IMR-90 (cell line): ENCODE results near the gene TREH. TPM values are rescaled to one million over a fixed set of nuclear protein-coding genes. Genes with fewer than 3 reads are reported as not detected.
A peak's percentile ranks its signal among the peaks of the same experiment; 100 is the strongest.

Experiments used
- ATAC-seq: fragments of 200-7000 bp; cut with Tn5 transposase; 2 replicates; pipeline ENCODE4 v1.9.1; 2020; ENCODE audit warnings: low read depth, mild to moderate bottlenecking, moderate library complexity
- BruUV-seq: library from RNA; stranded (reverse); fragments of 400-500 nt; replicated peaks from 2 replicates; lab custom pipeline; 2021; lab: Mats Ljungman, UMichigan
- CTCF ChIA-PET: fragments of 300-600 bp; formaldehyde crosslinking; extraction: SDS; loops from one replicate; lab custom pipeline; 2021; ENCODE audit warnings: antibody characterized with exemption; lab: Yijun Ruan, JAX
- POLR2A ChIA-PET: fragments of 300-600 bp; sonication (Branson Sonifier 250); formaldehyde crosslinking; loops from one replicate; lab custom pipeline; 2022; ENCODE audit warnings: antibody characterized with exemption; ENCODE audit not compliant: unreplicated experiment; lab: Charles Lee
- DNase-seq: peaks from one replicate; pipeline ENCODE4 v3.0.0; 2013
- H2AFZ ChIP-seq: replicated peaks from 2 replicates; pipeline ENCODE3; 2013; ENCODE audit warnings: low read length, mild to moderate bottlenecking; ENCODE audit not compliant: poor library complexity
- H2AK5ac ChIP-seq: 2 replicates; pipeline ENCODE4 v1.6.1; 2013; ENCODE audit warnings: low read depth, low read length, inconsistent platforms
- H2AK9ac ChIP-seq: replicated peaks from 2 replicates; pipeline ENCODE3; 2013; ENCODE audit warnings: mild to moderate bottlenecking, low read depth, low read length, moderate library complexity; ENCODE audit not compliant: poor library complexity
- H2BK120ac ChIP-seq: 2 replicates; pipeline ENCODE4 v1.6.1; 2013; ENCODE audit warnings: low read depth, low read length, inconsistent platforms
- H2BK15ac ChIP-seq: 3 replicates; pipeline ENCODE4 v1.6.1; 2013; ENCODE audit warnings: low read depth, low read length, inconsistent platforms
- H2BK20ac ChIP-seq: 2 replicates; pipeline ENCODE4 v1.6.1; 2013; ENCODE audit warnings: low read depth, mild to moderate bottlenecking, inconsistent platforms, low read length, moderate library complexity
- H2BK5ac ChIP-seq: 2 replicates; pipeline ENCODE4 v1.6.1; 2013; ENCODE audit warnings: mild to moderate bottlenecking, low read depth, low read length, inconsistent platforms; ENCODE audit not compliant: poor library complexity, severe bottlenecking
- H3K14ac ChIP-seq: replicated peaks from 2 replicates; pipeline ENCODE4 v1.6.1; 2013; ENCODE audit warnings: low read depth, low read length, inconsistent platforms
- H3K18ac ChIP-seq: 2 replicates; pipeline ENCODE4 v1.6.1; 2013; ENCODE audit warnings: low read depth, low read length, control low read depth
- H3K23ac ChIP-seq: 2 replicates; pipeline ENCODE4 v1.6.1; 2013; ENCODE audit warnings: low read depth, low read length, inconsistent platforms
- H3K27ac ChIP-seq: 2 replicates; pipeline ENCODE4 v1.5.1; 2013; ENCODE audit warnings: mild to moderate bottlenecking, control low read depth, low read length; ENCODE audit not compliant: insufficient read depth
- H3K27me3 ChIP-seq: 2 replicates; pipeline ENCODE4 v1.6.1; 2013; ENCODE audit warnings: low read length; ENCODE audit not compliant: control insufficient read depth, insufficient read depth
- H3K36me3 ChIP-seq: 2 replicates; pipeline ENCODE4 v1.6.1; 2013; ENCODE audit warnings: low read length, mixed read lengths; ENCODE audit not compliant: control insufficient read depth, insufficient read depth
- H3K4ac ChIP-seq: 2 replicates; pipeline ENCODE4 v1.6.1; 2013; ENCODE audit warnings: low read depth, low read length, inconsistent platforms
- H3K4me1 ChIP-seq: 2 replicates; pipeline ENCODE4 v1.6.1; 2013; ENCODE audit warnings: low read length, mixed read lengths; ENCODE audit not compliant: control insufficient read depth, insufficient read depth
- H3K4me2 ChIP-seq: 2 replicates; pipeline ENCODE4 v1.6.1; 2013; ENCODE audit warnings: low read depth, mild to moderate bottlenecking, control low read depth, low read length, moderate library complexity
- H3K4me3 ChIP-seq: 2 replicates; pipeline ENCODE4 v1.5.1; 2013; ENCODE audit warnings: low read depth, mild to moderate bottlenecking, control low read depth, low read length, moderate library complexity; ENCODE audit not compliant: insufficient read depth
- H3K56ac ChIP-seq: 2 replicates; pipeline ENCODE4 v1.6.1; 2013; ENCODE audit warnings: low read length, inconsistent platforms; ENCODE audit not compliant: insufficient read depth; ENCODE audit errors: extremely low read depth
- H3K79me1 ChIP-seq, 2 experiments: 2 replicates each; pipeline ENCODE4 v1.6.1; 2013; ENCODE audit warnings: low read length in 2 of 2, inconsistent platforms in 1 of 2, low read depth in 1 of 2
- H3K9ac ChIP-seq: 2 replicates; pipeline ENCODE4 v1.6.1; 2013; ENCODE audit warnings: low read depth, low read length, control low read depth
- H3K9me1 ChIP-seq: 2 replicates; pipeline ENCODE4 v1.6.1; 2013; ENCODE audit warnings: low read length, inconsistent platforms; ENCODE audit not compliant: insufficient read depth
- H3K9me3 ChIP-seq: 2 replicates; pipeline ENCODE4 v1.6.1; 2013; ENCODE audit warnings: low read length; ENCODE audit not compliant: control insufficient read depth, insufficient read depth
- H4K20me1 ChIP-seq: 2 replicates; pipeline ENCODE4 v1.6.1; 2013; ENCODE audit warnings: low read length, inconsistent platforms; ENCODE audit not compliant: insufficient read depth
- H4K5ac ChIP-seq: 2 replicates; pipeline ENCODE4 v1.6.1; 2013; ENCODE audit warnings: mild to moderate bottlenecking, low read depth, low read length, control low read depth
- H4K8ac ChIP-seq, 2 experiments: 2 replicates each; pipeline ENCODE4 v1.6.1; 2013; ENCODE audit warnings: low read depth in 2 of 2, low read length in 2 of 2, control low read depth in 1 of 2, inconsistent platforms in 1 of 2
- H4K91ac ChIP-seq: 2 replicates; pipeline ENCODE4 v1.6.1; 2013; ENCODE audit warnings: low read depth, low read length, inconsistent platforms; ENCODE audit not compliant: insufficient read depth
- BHLHE40 ChIP-seq: fragments of 150-350 bp; IDR thresholded peaks from 2 replicates; pipeline ENCODE4 v1.6.1; 2016; ENCODE audit warnings: mild to moderate bottlenecking, low read depth, low read length
- CEBPB ChIP-seq: IDR thresholded peaks from 2 replicates; pipeline ENCODE4 v1.6.1; 2012; ENCODE audit warnings: low read depth, low read length, improper control_type of control experiment
- CHD1 ChIP-seq: IDR thresholded peaks from 2 replicates; pipeline ENCODE4 v1.6.1; 2012; ENCODE audit warnings: low read depth, low read length, improper control_type of control experiment
- ELK1 ChIP-seq: fragments of 150-350 bp; IDR thresholded peaks from 2 replicates; pipeline ENCODE4 v1.6.1; 2016; ENCODE audit warnings: low read depth, mild to moderate bottlenecking, low read length, moderate library complexity, borderline replicate concordance
- FOS ChIP-seq: fragments of 150-350 bp; IDR thresholded peaks from 2 replicates; pipeline ENCODE4 v1.6.1; 2016; ENCODE audit warnings: low read depth, low read length
- MAFK ChIP-seq: IDR thresholded peaks from 2 replicates; pipeline ENCODE4 v1.6.1; 2012; ENCODE audit warnings: low read depth, low read length, improper control_type of control experiment
- MAZ ChIP-seq: IDR thresholded peaks from 2 replicates; pipeline ENCODE4 v1.6.1; 2012; ENCODE audit warnings: low read depth, mild to moderate bottlenecking, low read length, improper control_type of control experiment, moderate library complexity, borderline replicate concordance
- MXI1 ChIP-seq: IDR thresholded peaks from 2 replicates; pipeline ENCODE4 v1.6.1; 2012; ENCODE audit warnings: low read depth, mild to moderate bottlenecking, low read length, moderate library complexity, borderline replicate concordance
- NFE2L2 ChIP-seq: fragments of 150-350 bp; IDR thresholded peaks from 2 replicates; pipeline ENCODE4 v1.6.1; 2016; ENCODE audit warnings: low read depth, mild to moderate bottlenecking, low read length
- POLR2A ChIP-seq: IDR thresholded peaks from 2 replicates; pipeline ENCODE4 v1.6.1; 2012; ENCODE audit warnings: mild to moderate bottlenecking, low read depth, low read length
- RAD21 ChIP-seq: IDR thresholded peaks from 2 replicates; pipeline ENCODE4 v1.6.1; 2012; ENCODE audit warnings: low read length, improper control_type of control experiment
- RCOR1 ChIP-seq: IDR thresholded peaks from 2 replicates; pipeline ENCODE4 v1.6.1; 2012; ENCODE audit warnings: mild to moderate bottlenecking, low read length, improper control_type of control experiment; ENCODE audit not compliant: insufficient replicate concordance
- RFX5 ChIP-seq: IDR thresholded peaks from 2 replicates; pipeline ENCODE4 v1.8.0; 2012; ENCODE audit warnings: low read depth, mild to moderate bottlenecking, low read length, moderate library complexity
- SMC3 ChIP-seq: fragments of 150-350 bp; IDR thresholded peaks from 2 replicates; pipeline ENCODE4 v1.6.1; 2016; ENCODE audit warnings: low read depth, mild to moderate bottlenecking, antibody characterized with exemption, low read length, moderate library complexity
- whole genome bisulfite sequencing, 2 experiments: methylation state at CpG; one replicate each; pipeline versions ENCODE4 v1.1.5 to v1.1.7; 2013; ENCODE audit warnings: missing lambda C conversion rate in 2 of 2; ENCODE audit not compliant: insufficient read length in 1 of 2; ENCODE audit errors: extremely low coverage in 2 of 2; 5-methylcytosine and 5-hydroxymethylcytosine counted together
- dilution Hi-C: fragments of 300-500 bp; cut with HindIII; formaldehyde crosslinking; loops from one replicate; pipeline ENCODE4 v1.14.3; 2018; ENCODE audit warnings: low sequenced_read_pairs; ENCODE audit not compliant: unreplicated experiment
- in situ Hi-C: fragments of 300-500 bp; cut with MboI; formaldehyde crosslinking; loops from 3 replicates; pipeline ENCODE4 v1.14.3; 2019; ENCODE audit warnings: low sequenced_read_pairs, inconsistent platforms, mixed read lengths
- intact Hi-C: fragments of 100-400 bp; cut with micrococcal nuclease; formaldehyde crosslinking; loops from 2 replicates; pipeline ENCODE4 v1.10.0; 2022
- polyA plus RNA-seq, 3 experiments: library from polyadenylated mRNA; depleted of rRNA; stranded (reverse); fragments of >200 nt; gene quantifications; 2 replicates each; pipeline ENCODE4 v1.2.3, GENCODE V29; 2012; ENCODE audit warnings: low replicate concordance in 1 of 3
- total RNA-seq: library from RNA; depleted of rRNA; stranded (reverse); fragments of >200 nt; gene quantifications from 2 replicates; pipeline ENCODE4 v1.2.3, GENCODE V29; 2012
- TF ChIP-seq, protein P1 (sequence below): fragments of 150-350 bp; IDR thresholded peaks from 2 replicates; pipeline ENCODE4 v1.6.1; 2017; ENCODE audit warnings: mild to moderate bottlenecking, antibody characterized with exemption, low read length, low read depth

Gene TREH
- total and polyA plus RNA-seq, 2 of the 4 experiments (the other 2 are of a cell fraction) = not detected

DNA sequence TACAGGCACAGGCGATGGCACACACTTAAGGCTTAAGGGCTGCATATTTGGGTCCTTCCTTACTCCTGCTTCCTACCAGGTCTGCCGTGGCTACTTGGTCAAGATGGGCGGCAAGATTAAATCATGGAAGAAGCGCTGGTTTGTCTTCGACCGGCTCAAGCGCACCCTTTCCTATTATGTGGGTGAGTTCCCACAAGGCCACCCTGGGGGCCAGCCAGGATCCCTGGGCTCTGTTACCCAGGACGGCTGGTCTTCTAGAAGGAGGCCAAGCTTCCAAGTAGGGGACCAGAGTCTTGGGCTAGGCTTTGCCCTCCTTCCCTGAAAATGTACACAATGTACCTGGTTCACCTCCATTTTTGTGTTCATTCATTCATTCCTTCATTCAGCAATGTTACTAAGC is 29.1 kb downstream of the TREH start:
- Histone ChIP-seq H3K9me3 (no peaks in the 10 kb centered on the region), H3K18ac (no peak overlapping the region), H2BK20ac (no peak overlapping the region), H2BK15ac (no peak overlapping the region), H2BK5ac (no peak overlapping the region), H2AK9ac (peak overlapping the region; percentile 15), H3K4me3 (no peak overlapping the region), H3K23ac (no peak overlapping the region), H3K9ac (no peak overlapping the region), H4K20me1 (peaks cover 24% of the 10 kb centered on the region), H2BK120ac (no peak overlapping the region), H3K4ac (no peak overlapping the region), H3K27ac (no peak overlapping the region), H3K56ac (no peak overlapping the region), H3K79me1 (peaks cover 36 to 61% of the 10 kb centered on the region in 2 experiments), H3K36me3 (peaks cover 71% of the 10 kb centered on the region), H3K4me1 (0 out of 2 replicates have a peak, but pooled peaks cover 1% of the 10 kb centered on the region), H2AK5ac (no peak overlapping the region), H3K27me3 (no peaks in the 10 kb centered on the region), H3K14ac (no peak overlapping the region), H3K9me1 (no peaks in the 10 kb centered on the region), H3K4me2 (no peak overlapping the region), H2AFZ (no peak overlapping the region), H4K5ac (no peak overlapping the region), H4K91ac (no peak overlapping the region), H4K8ac (no peak overlapping the region)
- WGBS, 2 experiments = no CpG with 5 or more reads among the region's 8 CpGs
- ChIA-PET CTCF (no interaction called here), POLR2A (no interaction called here)
- ATAC-seq = no peak
- dilution Hi-C loops = no loop called here
- in situ Hi-C loops = no loop called here
- BruUV-seq = no TSS peak
- no peak for DNase-seq
- TF ChIP-seq CEBPB = no peak
- TF ChIP-seq MAZ = no peak
- no peak for TF ChIP-seq NFE2L2
- TF ChIP-seq, protein P1, sequence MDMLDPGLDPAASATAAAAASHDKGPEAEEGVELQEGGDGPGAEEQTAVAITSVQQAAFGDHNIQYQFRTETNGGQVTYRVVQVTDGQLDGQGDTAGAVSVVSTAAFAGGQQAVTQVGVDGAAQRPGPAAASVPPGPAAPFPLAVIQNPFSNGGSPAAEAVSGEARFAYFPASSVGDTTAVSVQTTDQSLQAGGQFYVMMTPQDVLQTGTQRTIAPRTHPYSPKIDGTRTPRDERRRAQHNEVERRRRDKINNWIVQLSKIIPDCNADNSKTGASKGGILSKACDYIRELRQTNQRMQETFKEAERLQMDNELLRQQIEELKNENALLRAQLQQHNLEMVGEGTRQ = no peak
- TF ChIP-seq MXI1 = no peak
- TF ChIP-seq RCOR1 = no peak
- no peak for TF ChIP-seq RFX5
- no peak for TF ChIP-seq ELK1
- no peak for TF ChIP-seq CHD1
- TF ChIP-seq BHLHE40 = no peak
- no peak for TF ChIP-seq FOS
- no peak for TF ChIP-seq MAFK
- TF ChIP-seq POLR2A = no peak
- TF ChIP-seq RAD21 = no peak
- no peak for TF ChIP-seq SMC3
- intact Hi-C loops = no loop called here
